GM21447 (cell line): ENCODE data around the gene TMEM119.
A peak's percentile ranks its signal among the peaks of the same experiment; 100 is the strongest.
"Not testable (repeated sequence)": the region's sequence is repeated elsewhere in the genome, so short reads cannot be mapped to it uniquely, and the experiment has no call there.

ENCODE experiments used
- ATAC-seq: cut with Tn5 transposase; IDR thresholded peaks from one replicate; pipeline ENCODE4 v1.9.1; 2021; ENCODE audit not compliant: unreplicated experiment

The TMEM119 gene

GRCh38 chr12:108567406-108568337, 30.2 kb downstream of the TMEM119 start:
- no peak for ATAC-seq

GRCh38 chr12:108566452-108566851, 31.4 kb downstream of the TMEM119 start:
- ATAC-seq = no peak

DNA sequence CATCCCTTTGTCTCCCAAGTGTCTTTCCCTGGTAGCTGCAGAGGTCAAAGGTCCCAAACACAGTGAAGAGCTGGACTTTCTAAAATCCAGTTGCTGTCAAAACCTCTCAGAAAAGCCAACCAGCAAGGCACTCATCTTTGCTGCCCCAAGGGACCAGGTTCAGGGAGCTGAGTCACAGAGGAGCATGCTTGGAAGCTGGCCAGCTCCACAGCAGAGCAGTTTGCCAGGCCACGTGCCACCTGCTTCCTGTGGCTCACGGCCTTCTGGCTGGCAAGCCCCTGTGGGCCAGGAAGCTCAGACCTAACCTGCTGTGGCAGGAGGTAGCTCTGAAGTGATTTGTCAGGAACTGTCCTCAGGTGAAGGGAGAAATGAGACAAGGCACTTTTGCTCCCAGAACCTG, 31.9 kb downstream of the TMEM119 start:
- ATAC-seq = no peak

DNA sequence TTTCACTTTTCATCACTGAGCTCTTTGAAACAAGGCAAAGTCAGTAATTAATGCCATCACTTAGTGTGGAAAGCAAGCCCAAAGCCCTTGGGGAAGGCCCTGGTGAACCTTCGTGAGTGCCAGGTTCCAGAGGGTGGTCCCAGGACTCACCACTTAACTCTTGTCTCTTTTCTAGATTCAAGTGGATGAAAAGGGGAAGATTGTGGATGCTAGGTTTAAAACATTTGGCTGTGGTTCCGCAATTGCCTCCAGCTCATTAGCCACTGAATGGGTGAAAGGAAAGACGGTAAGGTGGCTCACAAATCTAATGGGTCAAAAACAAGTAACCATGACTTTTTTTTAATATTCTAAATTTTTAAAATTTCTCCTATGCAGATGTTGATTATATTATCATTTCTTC, 32.7 kb downstream of the TMEM119 start:
- no peak for ATAC-seq

GRCh38 chr12:108564724-108565123, 33.2 kb downstream of the TMEM119 start:
- ATAC-seq = no peak

- no peak for ATAC-seq
These were observed 34.1 kb downstream of the TMEM119 start for GRCh38 chr12:108563804-108564151.

- ATAC-seq = no peak
These were observed 34.6 kb downstream of the TMEM119 start for GRCh38 chr12:108563136-108563803.

DNA sequence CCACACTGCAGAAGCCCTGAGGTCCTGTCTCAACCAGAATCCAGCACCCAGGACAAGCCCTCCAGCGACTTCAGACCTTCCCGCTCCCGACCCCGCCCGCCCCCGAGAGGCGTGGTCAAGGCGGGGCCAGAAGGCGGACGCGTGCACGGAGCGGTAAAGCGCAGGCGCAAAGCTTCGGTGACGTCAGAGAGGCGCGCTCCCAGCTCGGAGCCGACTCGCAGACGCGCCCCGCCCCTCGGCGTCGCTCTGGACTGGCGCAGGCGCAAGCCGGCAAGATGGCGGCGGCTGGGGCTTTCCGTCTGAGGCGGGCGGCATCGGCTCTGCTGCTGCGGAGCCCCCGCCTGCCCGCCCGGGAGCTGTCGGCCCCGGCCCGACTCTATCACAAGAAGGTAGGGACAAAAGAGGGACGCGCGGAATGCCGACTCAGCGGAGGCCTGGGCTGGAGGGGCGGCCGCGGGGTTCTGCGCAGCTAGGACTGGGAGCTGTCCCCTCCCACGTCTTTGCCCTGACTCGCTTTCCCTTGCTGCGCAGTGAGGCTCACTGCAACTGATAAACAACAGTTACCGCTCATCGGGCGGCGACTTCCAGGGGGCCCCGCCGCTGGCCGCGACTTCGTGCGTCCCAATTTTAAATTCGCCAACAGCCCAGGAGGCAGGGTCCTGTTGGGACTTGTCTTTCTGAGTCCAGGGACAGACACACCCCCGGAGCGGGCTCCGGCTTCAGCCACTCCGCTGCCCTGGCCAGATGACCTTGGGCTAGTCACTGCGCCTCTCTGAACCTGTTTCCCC, 35.3 kb downstream of the TMEM119 start, which contains the start of gene ISCU:
TSS of gene ISCU (plus strand) at position 249 of the 788 bp plus-strand sequence. CDS start at position 276, 27 bp downstream.
- ATAC-seq = peak; percentile 56

DNA sequence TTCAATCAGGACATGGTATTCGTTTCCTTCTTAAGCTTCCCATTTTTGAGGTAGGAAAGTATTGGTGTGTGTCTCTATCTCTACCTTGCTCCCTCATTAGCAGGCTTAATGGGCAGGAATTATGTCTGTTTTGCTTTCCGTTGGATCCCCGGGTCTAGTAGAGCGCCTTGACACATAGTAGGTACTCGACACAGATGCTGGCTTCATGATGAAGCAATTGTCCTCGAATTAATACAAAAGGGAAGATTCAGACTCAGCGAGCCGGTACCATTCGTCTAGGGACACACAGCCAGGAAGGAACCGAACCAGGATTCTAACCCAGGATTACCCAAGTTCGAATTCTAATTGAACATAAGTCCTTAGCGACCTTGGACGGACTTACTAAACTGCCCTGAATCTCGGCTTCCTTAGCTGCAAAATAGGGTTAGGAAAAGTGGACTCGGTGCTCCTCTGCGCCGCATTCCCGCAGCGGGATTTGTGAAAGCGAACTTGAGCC, 36.0 kb downstream of the TMEM119 start:
- ATAC-seq = peak; percentile 2

DNA sequence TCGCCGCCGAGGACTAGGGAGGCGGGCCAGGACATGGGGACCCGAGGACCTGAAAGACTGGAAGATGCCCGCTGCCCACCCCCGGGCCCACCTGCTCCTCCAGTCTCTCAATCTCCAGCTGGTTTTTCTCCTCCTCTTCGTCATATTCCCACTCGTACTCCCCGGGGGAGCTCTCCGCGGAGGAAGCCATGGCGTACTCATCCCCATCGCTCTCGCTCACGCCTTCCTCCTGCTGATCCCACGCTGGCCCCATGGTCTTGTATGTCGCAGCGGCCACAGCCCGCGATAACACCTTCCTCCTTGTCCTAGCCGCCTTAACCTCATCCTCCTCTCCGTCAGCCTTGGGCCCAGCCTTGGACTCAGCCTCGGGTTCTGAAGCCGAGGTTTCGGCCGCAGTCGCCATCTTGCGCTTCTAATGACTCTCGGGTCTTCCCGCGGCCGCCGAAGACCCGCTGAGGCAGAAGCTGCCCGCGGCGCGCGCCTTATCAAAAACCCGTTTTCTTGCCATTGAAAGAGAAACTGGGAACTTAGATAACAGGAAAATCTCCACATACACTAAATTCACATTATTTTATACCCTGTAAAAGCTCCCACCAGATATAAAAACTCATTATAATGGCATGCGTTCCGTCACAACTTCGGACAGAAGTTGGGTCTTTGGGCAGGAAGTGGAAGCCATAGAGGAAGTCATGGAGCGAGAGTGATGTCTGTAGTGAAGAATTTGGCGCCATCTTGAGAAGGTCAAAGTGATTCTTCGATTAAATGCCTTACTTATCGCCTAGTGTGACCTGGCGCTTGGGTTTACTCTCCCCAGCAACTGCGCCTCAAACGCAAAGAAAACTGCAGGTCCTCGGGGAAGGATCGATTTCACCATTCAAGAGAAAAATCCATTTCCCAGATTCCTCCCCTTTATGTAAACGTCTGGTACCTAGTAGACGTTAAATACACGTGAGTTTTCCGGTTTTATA, 36.8 kb downstream of the TMEM119 start, which contains the start of gene SART3:
TSS of gene SART3 (minus strand) at position 422 of the 968 bp plus-strand sequence. CDS start at position 403, 19 bp downstream.
- ATAC-seq = peak; percentile 34

DNA sequence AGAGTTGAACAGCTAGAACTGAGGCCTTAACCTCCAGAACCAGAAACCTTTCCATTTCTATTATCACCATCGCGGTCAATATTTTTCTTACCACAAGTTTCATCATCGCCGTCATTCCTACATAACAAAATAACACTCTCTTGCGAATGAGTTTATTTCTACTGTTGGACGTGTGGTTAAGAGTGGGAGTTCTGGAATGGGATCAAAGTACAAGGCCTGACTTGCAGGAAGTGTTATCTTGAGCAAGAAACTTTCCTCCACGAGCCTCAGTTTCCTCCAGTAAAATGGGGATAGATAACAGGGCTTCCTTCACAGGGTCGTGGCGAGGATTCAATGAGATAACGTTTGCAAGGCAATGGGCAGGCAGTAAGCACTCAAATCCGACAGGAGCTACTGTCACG, 37.6 kb downstream of the TMEM119 start:
- no peak for ATAC-seq

- no peak for ATAC-seq
These were observed 38.1 kb downstream of the TMEM119 start for GRCh38 chr12:108559748-108560147.

DNA sequence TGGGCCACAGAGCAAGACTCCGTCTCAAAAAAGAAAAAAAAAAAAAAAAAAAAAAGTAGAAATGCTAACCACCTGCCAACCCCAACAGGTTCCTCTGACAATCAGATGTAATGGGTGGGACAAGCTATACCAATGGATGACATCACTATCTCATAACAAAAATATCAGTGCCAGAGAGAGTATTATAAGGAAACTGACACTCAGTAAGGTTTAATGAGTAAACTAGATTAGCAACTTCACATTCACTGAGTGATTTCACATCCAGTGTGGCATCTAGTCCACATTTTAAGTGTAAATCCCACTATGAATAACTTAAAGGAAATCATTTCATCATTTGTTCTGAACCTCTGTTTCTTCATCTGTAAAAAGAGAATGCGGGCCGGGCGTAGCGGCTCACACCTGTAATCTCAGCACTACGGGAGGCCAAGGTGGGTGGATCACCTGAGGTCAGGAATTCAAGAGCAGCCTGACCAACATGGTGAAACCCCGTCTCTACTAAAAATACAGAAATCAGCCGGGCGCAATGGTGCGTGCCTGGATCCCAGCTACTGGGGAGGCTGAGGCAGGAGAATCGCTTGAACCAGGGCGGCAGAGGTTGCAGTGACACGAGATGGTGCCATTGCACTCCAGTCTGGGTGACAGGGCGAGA, 38.8 kb downstream of the TMEM119 start:
- ATAC-seq = no peak

GRCh38 chr12:108555383-108555782, 42.5 kb downstream of the TMEM119 start:
- not testable (repeated sequence) for ATAC-seq

- ATAC-seq = no peak
These were observed 44.1 kb downstream of the TMEM119 start for GRCh38 chr12:108553799-108554198.

GRCh38 chr12:108551535-108551934, 46.3 kb downstream of the TMEM119 start:
- no peak for ATAC-seq

DNA sequence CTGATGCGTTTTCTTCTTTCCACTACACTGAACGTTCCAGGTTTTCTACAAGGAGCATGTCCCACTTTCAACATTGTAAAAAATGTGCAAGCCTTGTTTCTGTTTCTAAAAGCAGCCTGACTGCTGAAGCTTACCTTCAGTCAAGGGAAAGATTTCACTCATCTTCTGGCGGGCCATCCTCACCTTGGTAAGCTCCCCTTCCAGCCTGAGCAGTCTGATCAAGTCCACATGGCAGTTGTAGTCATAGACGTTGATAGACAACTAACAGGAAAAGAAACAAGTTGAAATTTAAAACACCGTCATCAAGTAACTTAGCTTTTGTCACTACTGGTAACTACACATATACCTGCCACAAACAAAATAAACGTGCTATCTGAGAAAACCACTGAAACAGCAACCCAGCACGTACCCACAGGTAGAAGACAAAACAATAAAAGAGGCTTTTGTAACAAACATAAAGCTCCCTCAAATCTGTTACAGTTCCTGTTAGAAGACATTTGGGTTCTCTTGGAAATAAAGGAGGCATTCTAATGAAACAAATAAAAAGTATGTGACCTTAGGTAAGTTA, 48.8 kb downstream of the TMEM119 start:
- no peak for ATAC-seq

GRCh38 chr12:108547686-108548085, 50.2 kb downstream of the TMEM119 start:
- no peak for ATAC-seq

DNA sequence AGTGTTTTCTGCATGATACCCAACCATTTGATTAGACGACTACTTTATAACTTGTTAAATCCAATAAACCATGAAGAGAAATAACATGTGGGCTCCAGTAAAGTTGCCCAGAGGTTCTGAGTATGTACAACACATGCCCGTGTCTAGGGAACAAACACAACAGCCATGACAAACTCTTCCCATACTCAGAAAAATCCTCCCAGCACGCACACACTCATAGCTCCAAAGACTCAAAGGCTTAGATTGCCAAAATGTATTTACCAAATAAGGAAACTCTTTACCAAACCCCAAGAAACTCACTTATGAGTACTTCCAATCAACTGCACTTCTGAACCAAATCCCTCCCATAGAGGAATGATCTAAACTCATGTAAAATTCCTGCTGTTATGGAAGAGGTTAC, 54.2 kb downstream of the TMEM119 start:
- no peak for ATAC-seq
